HepG2 (cell line): ENCODE measurements around the gene DEPDC1. TPM values are rescaled to one million over a fixed set of nuclear protein-coding genes. Genes with fewer than 3 reads are reported as not detected.

Source experiments
- BRCA1 ChIP-seq: sonication (generic); formaldehyde crosslinking; IDR thresholded peaks from 2 replicates; pipeline ENCODE4 v1.4.0; 2020; ENCODE audit warnings: missing genetic modification reagents
- DNMT3B ChIP-seq: conservative IDR thresholded peaks from 2 replicates; pipeline ENCODE4 v1.6.1; 2016; ENCODE audit warnings: missing biosample characterization, control low read depth
- GATAD1 ChIP-seq: IDR thresholded peaks from 2 replicates; pipeline ENCODE4 v1.6.1; 2016; ENCODE audit warnings: missing genetic modification reagents, missing compliant biosample characterization
- GFI1 ChIP-seq: sonication (generic); formaldehyde crosslinking; IDR thresholded peaks from 2 replicates; pipeline ENCODE4 v1.5.0; 2020; ENCODE audit warnings: missing genetic modification reagents, mild to moderate bottlenecking, borderline replicate concordance
- HDAC6 ChIP-seq: fragments of 200-600 bp; sonication (generic); IDR thresholded peaks from 2 replicates; pipeline ENCODE4 v1.7.0; 2017; ENCODE audit warnings: mild to moderate bottlenecking, antibody characterized with exemption, low read length, low read depth
- MYC ChIP-seq: sonication (generic); formaldehyde crosslinking; IDR thresholded peaks from 2 replicates; pipeline ENCODE4 v1.9.0; 2021; ENCODE audit warnings: missing genetic modification reagents, borderline replicate concordance
- POLR2AphosphoS2 ChIP-seq: IDR thresholded peaks from 2 replicates; pipeline ENCODE4 v1.6.1; 2011; ENCODE audit warnings: low read depth, low read length, improper control_type of control experiment
- RARG ChIP-seq: sonication (generic); formaldehyde crosslinking; IDR thresholded peaks from 2 replicates; pipeline ENCODE4 v1.4.0; 2020; ENCODE audit warnings: low read depth, mild to moderate bottlenecking, missing genetic modification reagents
- RNF2 ChIP-seq: fragments of 450-650 bp; conservative IDR thresholded peaks from 2 replicates; pipeline ENCODE4 v1.6.1; 2016; ENCODE audit warnings: low read depth
- TCF7 ChIP-seq: sonication (generic); IDR thresholded peaks from 2 replicates; pipeline ENCODE4 v1.6.1; 2016; ENCODE audit warnings: antibody characterized with exemption, low read depth
- TMF1 ChIP-seq: sonication (generic); formaldehyde crosslinking; IDR thresholded peaks from 2 replicates; pipeline ENCODE4 v1.8.1; 2022; ENCODE audit warnings: low read depth, missing genetic modification reagents
- TRIM24 ChIP-seq: sonication (generic); formaldehyde crosslinking; IDR thresholded peaks from 2 replicates; pipeline ENCODE4 v1.8.0; 2022; ENCODE audit warnings: mild to moderate bottlenecking, missing genetic modification reagents
- ZFX ChIP-seq: sonication (generic); formaldehyde crosslinking; IDR thresholded peaks from 2 replicates; pipeline ENCODE4 v1.4.0; 2020; ENCODE audit warnings: mild to moderate bottlenecking, low read depth, missing genetic modification reagents, moderate library complexity
- ZNF446 ChIP-seq: sonication (generic); formaldehyde crosslinking; IDR thresholded peaks from 2 replicates; pipeline ENCODE4 v1.5.0; 2020; ENCODE audit warnings: mild to moderate bottlenecking, missing genetic modification reagents
- ZNF451 ChIP-seq: sonication (generic); formaldehyde crosslinking; IDR thresholded peaks from 2 replicates; pipeline ENCODE4 v1.5.0; 2020; ENCODE audit warnings: mild to moderate bottlenecking, missing genetic modification reagents
- ZNF605 ChIP-seq: sonication (generic); formaldehyde crosslinking; IDR thresholded peaks from 2 replicates; pipeline ENCODE4 v1.8.0; 2022; ENCODE audit warnings: mild to moderate bottlenecking, missing genetic modification reagents
- ZNF724P ChIP-seq: sonication (generic); formaldehyde crosslinking; IDR thresholded peaks from 2 replicates; pipeline ENCODE4 v1.8.0; 2022; ENCODE audit warnings: missing genetic modification reagents, borderline replicate concordance
- polyA plus RNA-seq, 8 experiments: library from polyadenylated mRNA; depleted of rRNA in 3 of 8; stranded (reverse) in 7 of 8; unstranded in 1 of 8; fragments of >200 nt; fragmentation: Illumina TruSeq in 4 of 8; extraction: Trizol in 4 of 8; gene quantifications; 2 replicates each; pipeline versions ENCODE4 v1.2.1 to v1.2.3, GENCODE V29; 2011 to 2016; ENCODE audit warnings: low read depth in 4 of 8, missing spikeins in 1 of 8, mixed read lengths in 1 of 8; ENCODE audit not compliant: insufficient read depth in 1 of 8
- total RNA-seq, 5 experiments: library from RNA; depleted of rRNA; stranded (reverse); fragments of >200 nt; fragmentation: Illumina TruSeq; extraction: Trizol; gene quantifications; 2 replicates each; pipeline ENCODE4 v1.2.3, GENCODE V29; 2016; ENCODE audit warnings: low read depth in 1 of 5
- TF ChIP-seq, protein P1 (sequence below): sonication (generic); formaldehyde crosslinking; IDR thresholded peaks from 2 replicates; pipeline ENCODE4 v1.4.0; 2020; ENCODE audit warnings: missing genetic modification reagents
- TF ChIP-seq, protein P2 (sequence below): sonication (generic); formaldehyde crosslinking; IDR thresholded peaks from 2 replicates; pipeline ENCODE4 v1.5.0; 2020; ENCODE audit warnings: missing genetic modification reagents, mild to moderate bottlenecking, borderline replicate concordance
- TF ChIP-seq, protein P3 (sequence below): sonication (generic); formaldehyde crosslinking; conservative IDR thresholded peaks from 2 replicates; pipeline ENCODE4 v1.4.0; 2020; ENCODE audit warnings: missing genetic modification reagents
- TF ChIP-seq, protein P4 (sequence below): sonication (generic); formaldehyde crosslinking; IDR thresholded peaks from 2 replicates; pipeline ENCODE4 v1.4.0; 2020; ENCODE audit warnings: missing genetic modification reagents, borderline replicate concordance

DEPDC1 gene
- total and polyA plus RNA-seq, 2 of the 13 experiments (the other 11 are each of a cell fraction or from before 2014, with no cell fraction given) = 7.0 to 20.2 TPM

DNA sequence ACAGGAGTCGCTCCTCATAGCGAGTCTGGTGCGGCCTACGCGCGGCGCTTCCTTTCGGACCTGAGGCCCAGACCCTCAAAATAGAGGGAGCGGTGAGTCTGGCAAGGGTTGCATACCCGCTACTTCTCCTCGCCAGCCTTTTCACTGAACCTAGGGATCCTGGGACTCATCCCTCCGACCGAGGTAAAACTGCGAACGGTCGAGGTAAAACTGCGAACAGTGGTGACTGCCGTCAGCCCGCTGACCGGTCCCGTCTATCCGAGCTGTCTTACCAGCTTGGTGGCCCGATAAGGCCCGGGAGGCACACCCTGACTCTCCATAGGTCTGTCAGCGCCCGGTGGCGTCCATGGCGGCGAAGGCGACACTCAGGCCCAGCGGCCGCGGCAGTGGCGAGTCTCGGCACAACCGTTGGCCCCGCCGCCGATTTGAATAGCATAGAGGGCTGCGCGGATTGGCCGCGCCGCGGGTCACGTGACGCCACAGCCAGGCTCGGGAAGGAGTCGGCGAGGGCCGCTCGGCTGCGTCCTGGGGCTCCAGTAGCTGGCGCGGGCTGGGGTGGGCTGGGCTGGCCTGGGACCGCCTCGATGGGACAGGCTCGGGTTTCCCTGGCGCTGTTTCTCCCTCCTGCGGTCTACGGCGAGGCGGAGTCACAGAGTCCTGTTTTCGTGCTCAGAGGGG, at the start of gene DEPDC1 (continued):
- TF ChIP-seq MYC = no peak; the same call in 1 of the 2 replicates
- no peak for TF ChIP-seq HDAC6
- TF ChIP-seq, protein P1, sequence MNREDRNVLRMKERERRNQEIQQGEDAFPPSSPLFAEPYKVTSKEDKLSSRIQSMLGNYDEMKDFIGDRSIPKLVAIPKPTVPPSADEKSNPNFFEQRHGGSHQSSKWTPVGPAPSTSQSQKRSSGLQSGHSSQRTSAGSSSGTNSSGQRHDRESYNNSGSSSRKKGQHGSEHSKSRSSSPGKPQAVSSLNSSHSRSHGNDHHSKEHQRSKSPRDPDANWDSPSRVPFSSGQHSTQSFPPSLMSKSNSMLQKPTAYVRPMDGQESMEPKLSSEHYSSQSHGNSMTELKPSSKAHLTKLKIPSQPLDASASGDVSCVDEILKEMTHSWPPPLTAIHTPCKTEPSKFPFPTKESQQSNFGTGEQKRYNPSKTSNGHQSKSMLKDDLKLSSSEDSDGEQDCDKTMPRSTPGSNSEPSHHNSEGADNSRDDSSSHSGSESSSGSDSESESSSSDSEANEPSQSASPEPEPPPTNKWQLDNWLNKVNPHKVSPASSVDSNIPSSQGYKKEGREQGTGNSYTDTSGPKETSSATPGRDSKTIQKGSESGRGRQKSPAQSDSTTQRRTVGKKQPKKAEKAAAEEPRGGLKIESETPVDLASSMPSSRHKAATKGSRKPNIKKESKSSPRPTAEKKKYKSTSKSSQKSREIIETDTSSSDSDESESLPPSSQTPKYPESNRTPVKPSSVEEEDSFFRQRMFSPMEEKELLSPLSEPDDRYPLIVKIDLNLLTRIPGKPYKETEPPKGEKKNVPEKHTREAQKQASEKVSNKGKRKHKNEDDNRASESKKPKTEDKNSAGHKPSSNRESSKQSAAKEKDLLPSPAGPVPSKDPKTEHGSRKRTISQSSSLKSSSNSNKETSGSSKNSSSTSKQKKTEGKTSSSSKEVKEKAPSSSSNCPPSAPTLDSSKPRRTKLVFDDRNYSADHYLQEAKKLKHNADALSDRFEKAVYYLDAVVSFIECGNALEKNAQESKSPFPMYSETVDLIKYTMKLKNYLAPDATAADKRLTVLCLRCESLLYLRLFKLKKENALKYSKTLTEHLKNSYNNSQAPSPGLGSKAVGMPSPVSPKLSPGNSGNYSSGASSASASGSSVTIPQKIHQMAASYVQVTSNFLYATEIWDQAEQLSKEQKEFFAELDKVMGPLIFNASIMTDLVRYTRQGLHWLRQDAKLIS (CRISPR knock-in tag) = no peak
- no peak for TF ChIP-seq BRCA1
- TF ChIP-seq, protein P2, sequence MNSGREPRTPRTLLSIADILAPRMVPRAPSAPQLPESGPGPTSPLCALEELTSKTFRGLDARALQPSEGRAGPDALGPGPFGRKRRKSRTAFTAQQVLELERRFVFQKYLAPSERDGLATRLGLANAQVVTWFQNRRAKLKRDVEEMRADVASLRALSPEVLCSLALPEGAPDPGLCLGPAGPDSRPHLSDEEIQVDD (CRISPR knock-in tag) = 0 out of 2 replicates have a peak, but pooled peaks have one; percentile 56
- peak; percentile 89; the same call in 1 of the 2 replicates for TF ChIP-seq ZNF724P (CRISPR knock-in tag)
- TF ChIP-seq TRIM24 (CRISPR knock-in tag) = no peak
- TF ChIP-seq RNF2 = no peak
- TF ChIP-seq ZNF605 (CRISPR knock-in tag) = no peak
- TF ChIP-seq RARG (CRISPR knock-in tag) = no peak
- peak; percentile 76; the same call in 1 of the 2 replicates for TF ChIP-seq TMF1 (CRISPR knock-in tag)
- TF ChIP-seq, protein P3, sequence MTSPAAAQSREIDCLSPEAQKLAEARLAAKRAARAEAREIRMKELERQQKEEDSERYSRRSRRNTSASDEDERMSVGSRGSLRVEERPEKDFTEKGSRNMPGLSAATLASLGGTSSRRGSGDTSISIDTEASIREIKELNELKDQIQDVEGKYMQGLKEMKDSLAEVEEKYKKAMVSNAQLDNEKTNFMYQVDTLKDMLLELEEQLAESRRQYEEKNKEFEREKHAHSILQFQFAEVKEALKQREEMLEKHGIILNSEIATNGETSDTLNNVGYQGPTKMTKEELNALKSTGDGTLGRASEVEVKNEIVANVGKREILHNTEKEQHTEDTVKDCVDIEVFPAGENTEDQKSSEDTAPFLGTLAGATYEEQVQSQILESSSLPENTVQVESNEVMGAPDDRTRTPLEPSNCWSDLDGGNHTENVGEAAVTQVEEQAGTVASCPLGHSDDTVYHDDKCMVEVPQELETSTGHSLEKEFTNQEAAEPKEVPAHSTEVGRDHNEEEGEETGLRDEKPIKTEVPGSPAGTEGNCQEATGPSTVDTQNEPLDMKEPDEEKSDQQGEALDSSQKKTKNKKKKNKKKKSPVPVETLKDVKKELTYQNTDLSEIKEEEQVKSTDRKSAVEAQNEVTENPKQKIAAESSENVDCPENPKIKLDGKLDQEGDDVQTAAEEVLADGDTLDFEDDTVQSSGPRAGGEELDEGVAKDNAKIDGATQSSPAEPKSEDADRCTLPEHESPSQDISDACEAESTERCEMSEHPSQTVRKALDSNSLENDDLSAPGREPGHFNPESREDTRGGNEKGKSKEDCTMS (CRISPR knock-in tag) = no peak
- peak; percentile 92 for TF ChIP-seq ZFX (CRISPR knock-in tag)
- no peak for TF ChIP-seq POLR2AphosphoS2
- TF ChIP-seq DNMT3B = no peak
- peak; percentile 63 for TF ChIP-seq GATAD1 (CRISPR knock-in tag)
- 0 out of 2 replicates have a peak, but pooled peaks have one; percentile 66 for TF ChIP-seq ZNF446 (CRISPR knock-in tag)
- TF ChIP-seq TCF7 = no peak
- TF ChIP-seq GFI1 (CRISPR knock-in tag) = peak; percentile 53; the same call in 1 of the 2 replicates
- peak; percentile 50; the same call in 1 of the 2 replicates for TF ChIP-seq ZNF451 (CRISPR knock-in tag)
- TF ChIP-seq, protein P4, sequence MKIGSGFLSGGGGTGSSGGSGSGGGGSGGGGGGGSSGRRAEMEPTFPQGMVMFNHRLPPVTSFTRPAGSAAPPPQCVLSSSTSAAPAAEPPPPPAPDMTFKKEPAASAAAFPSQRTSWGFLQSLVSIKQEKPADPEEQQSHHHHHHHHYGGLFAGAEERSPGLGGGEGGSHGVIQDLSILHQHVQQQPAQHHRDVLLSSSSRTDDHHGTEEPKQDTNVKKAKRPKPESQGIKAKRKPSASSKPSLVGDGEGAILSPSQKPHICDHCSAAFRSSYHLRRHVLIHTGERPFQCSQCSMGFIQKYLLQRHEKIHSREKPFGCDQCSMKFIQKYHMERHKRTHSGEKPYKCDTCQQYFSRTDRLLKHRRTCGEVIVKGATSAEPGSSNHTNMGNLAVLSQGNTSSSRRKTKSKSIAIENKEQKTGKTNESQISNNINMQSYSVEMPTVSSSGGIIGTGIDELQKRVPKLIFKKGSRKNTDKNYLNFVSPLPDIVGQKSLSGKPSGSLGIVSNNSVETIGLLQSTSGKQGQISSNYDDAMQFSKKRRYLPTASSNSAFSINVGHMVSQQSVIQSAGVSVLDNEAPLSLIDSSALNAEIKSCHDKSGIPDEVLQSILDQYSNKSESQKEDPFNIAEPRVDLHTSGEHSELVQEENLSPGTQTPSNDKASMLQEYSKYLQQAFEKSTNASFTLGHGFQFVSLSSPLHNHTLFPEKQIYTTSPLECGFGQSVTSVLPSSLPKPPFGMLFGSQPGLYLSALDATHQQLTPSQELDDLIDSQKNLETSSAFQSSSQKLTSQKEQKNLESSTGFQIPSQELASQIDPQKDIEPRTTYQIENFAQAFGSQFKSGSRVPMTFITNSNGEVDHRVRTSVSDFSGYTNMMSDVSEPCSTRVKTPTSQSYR = no peak
